Small intestine (tissue), 7 donors: ENCODE data around the gene NDUFS8. TPM values are rescaled to one million over a fixed set of nuclear protein-coding genes. Genes with fewer than 3 reads are reported as not detected.
"Not testable (repeated sequence)": the region's sequence is repeated elsewhere in the genome, so short reads cannot be mapped to it uniquely, and the experiment has no call there.

Experiments used
- DNase-seq, 2 donors: peaks; one replicate each; pipeline versions ENCODE4 v3.0.0 to v3.0.0-alpha.2; 2013
- FAIRE-seq: peaks from 2 replicates; lab custom pipeline; 2012; peaks lifted over from hg19 to GRCh38; lab: Jason Lieb, UNC
- H3K27ac ChIP-seq, 3 donors: one replicate each; pipeline ENCODE4 v1.5.1; 2013; ENCODE audit warnings: low read length in 2 of 3, mild to moderate bottlenecking in 2 of 3, control low read depth in 1 of 3, inconsistent platforms in 1 of 3, low read depth in 1 of 3, moderate library complexity in 1 of 3
- H3K27me3 ChIP-seq, 3 donors: one replicate each; pipeline ENCODE4 v1.6.1; 2013; ENCODE audit warnings: low read length in 3 of 3, inconsistent platforms in 1 of 3; ENCODE audit not compliant: control insufficient read depth in 3 of 3, insufficient read depth in 3 of 3
- H3K36me3 ChIP-seq, 3 donors: one replicate each; pipeline ENCODE4 v1.6.1; 2013; ENCODE audit warnings: low read length in 3 of 3, inconsistent platforms in 1 of 3, low read depth in 1 of 3, mild to moderate bottlenecking in 1 of 3, moderate library complexity in 1 of 3; ENCODE audit not compliant: control insufficient read depth in 3 of 3, insufficient read depth in 2 of 3
- H3K4me1 ChIP-seq, 3 donors: one replicate each; pipeline ENCODE4 v1.6.1; 2013; ENCODE audit warnings: low read length in 2 of 3, inconsistent platforms in 1 of 3, low read depth in 1 of 3, mild to moderate bottlenecking in 1 of 3, moderate library complexity in 1 of 3; ENCODE audit not compliant: control insufficient read depth in 3 of 3, insufficient read depth in 2 of 3
- H3K4me3 ChIP-seq, 3 donors: one replicate each; pipeline ENCODE4 v1.5.1; 2013; ENCODE audit warnings: low read length in 3 of 3, control low read depth in 1 of 3, inconsistent platforms in 1 of 3, low read depth in 1 of 3, mild to moderate bottlenecking in 1 of 3, moderate library complexity in 1 of 3
- H3K9me3 ChIP-seq, 2 donors: one replicate each; pipeline ENCODE4 v1.6.1; 2013; ENCODE audit warnings: low read depth in 1 of 2, low read length in 1 of 2; ENCODE audit not compliant: control insufficient read depth in 2 of 2, insufficient read depth in 1 of 2
- WGBS, 3 donors: extraction: QIAGEN DNeasy Blood & Tissue Kit; methylation state at CpG; one replicate each; pipeline ENCODE4 v1.1.7; 2013; 5-methylcytosine and 5-hydroxymethylcytosine counted together
- polyA plus RNA-seq, 4 donors: library from polyadenylated mRNA; stranded (reverse) in 3 of 4; unstranded in 1 of 4; fragments of 200-250 nt in 3 of 4; fragments of 120-200 nt in 1 of 4; gene quantifications; one replicate each; pipeline versions ENCODE4 v1.2.1 to v1.2.3, GENCODE V29; 2013
- donor health status: healthy with polysubstance abuse.
- donor health status: control.
- donor health status: control.
- donor health status: Bipolar disorder and iron deficiency.
- donor health status: healthy.

Gene NDUFS8
- polyA plus RNA-seq, 4 donors: 71.4 to 290 (median 203) TPM

DNA sequence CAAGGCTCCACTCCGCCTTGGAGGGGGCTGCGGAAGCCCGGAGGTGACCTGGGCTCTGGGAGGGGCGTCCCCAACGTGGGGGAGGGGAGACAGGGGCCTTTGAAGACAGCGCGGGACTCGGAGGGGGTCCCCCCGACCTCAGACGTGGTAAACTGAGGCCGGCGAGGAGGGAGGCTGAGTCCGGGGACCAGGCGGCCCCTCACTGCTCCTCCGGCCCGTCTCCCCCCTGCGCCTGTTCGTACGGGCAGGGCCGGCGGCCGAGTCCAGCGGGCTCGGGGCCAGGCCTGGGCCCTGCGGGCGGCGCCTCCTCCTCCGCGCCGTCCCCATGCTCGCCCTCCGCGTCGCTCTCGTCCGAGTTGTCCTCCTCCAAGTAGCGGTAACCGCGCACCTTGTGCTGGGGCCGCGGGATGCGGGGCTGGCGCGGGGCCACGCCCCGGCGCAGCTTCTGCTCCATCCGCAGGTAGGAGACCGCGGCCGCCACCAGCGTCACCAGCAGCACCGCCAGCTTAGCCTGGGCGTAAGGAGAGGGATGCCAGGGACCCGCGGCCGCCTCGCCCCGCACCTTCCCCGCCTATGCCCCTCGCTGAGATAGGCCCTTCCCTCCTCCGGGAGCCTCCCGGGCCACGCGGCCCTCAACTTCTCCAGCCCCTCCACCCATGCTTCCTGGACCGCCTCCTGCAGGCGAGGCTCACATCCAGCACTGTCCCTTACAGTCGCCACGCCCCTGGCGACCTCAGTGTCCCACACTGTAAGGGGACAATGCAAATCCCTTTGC is 38.9 kb upstream of the NDUFS8 start:
- WGBS, 3 donors: 43 to 65% (median 64%) methylated on average over 27 to 70 of the region's 70 CpGs
- not testable (repeated sequence) for FAIRE-seq, H3K9me3 ChIP-seq, H3K27me3 ChIP-seq, H3K36me3 ChIP-seq, H3K27ac ChIP-seq
- peak in 1 of 2 donors; percentile 2 for DNase-seq
- peak overlapping the region in 1 of 3 donors; percentile 15 for H3K4me3 ChIP-seq
- peaks cover 0 to 13% (median 4%) of the 10 kb centered on the region in 3 donors for H3K4me1 ChIP-seq

DNA sequence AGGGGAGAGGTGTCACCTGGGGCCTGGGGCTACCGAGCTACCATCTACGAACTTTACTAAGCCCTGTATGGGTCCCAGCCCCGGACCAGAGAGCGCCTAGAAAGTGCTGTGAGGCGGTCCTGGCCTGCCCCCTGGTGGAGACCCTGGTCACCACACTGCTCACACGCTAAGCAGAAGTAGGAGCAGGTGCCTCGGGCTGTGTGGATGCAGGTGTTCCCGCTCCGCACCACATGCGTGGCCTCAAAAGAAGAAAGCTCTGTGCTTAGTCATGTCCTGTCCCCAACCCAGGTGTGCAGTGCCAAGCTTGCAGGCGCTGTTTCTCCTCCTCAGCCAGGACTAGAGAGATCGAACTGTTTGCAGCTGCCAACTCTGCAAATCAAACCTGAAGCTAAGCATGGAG is 36.7 kb upstream of the NDUFS8 start:
- not testable (repeated sequence) for H3K4me3 ChIP-seq, FAIRE-seq, H3K9me3 ChIP-seq, H3K27me3 ChIP-seq, H3K27ac ChIP-seq
- 5 to 24% (median 13%) methylated on average over 12 of the region's 12 CpGs for WGBS, 3 donors
- peaks cover 0 to 21% (median 9%) of the 10 kb centered on the region in 3 donors for H3K4me1 ChIP-seq
- H3K36me3 ChIP-seq: peaks cover 0 to 18% (median 0%) of the 10 kb centered on the region in 3 donors
- peak; percentile 46 to 51 for DNase-seq

DNA sequence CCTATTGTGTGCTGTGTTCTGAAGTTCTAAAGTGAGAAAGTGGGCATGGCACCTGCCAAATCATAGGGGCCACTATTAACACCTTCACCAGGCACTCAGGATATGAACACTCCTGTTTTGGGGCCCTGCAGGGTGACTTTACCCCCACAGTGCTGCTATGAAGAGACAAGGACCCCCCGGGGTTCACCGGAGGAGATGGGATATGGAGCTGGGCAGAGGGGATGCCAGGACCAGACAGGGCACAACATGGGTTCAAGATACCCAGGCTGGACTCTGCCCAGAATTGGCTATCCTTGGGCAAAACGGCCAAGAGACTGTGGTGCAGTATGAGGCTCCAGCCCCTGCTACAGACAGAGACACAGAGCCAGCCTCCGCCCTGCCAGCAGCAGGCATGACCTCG is 36.1 kb upstream of the NDUFS8 start:
- 86 to 91% (median 87%) methylated on average over 5 of the region's 5 CpGs for WGBS, 3 donors
- Histone ChIP-seq H3K36me3 (peaks cover 0 to 23% (median 0%) of the 10 kb centered on the region in 3 donors), H3K4me1 (peaks cover 0 to 21% (median 9%) of the 10 kb centered on the region in 3 donors)
- H3K27me3 ChIP-seq, H3K27ac ChIP-seq, FAIRE-seq, DNase-seq, H3K4me3 ChIP-seq, H3K9me3 ChIP-seq: not testable (repeated sequence)

DNA sequence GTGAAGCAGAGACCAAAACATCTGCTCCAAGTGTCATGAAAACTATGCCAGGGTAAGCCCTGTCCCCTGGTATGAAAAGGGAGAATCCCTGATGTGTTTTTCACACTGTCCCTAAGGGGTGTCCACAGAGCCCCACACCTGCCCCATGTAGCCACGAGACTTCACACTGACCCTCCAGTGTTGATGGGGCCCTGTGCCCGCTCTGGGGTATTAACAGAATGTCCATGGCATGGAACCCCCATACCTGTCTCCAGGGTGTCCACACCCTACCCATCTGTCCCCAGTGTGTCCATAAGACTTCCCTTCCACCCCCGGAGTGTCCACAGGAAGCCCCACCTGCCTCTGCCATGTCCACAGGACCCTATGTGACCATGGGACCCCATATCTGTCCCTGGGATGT is 35.4 kb upstream of the NDUFS8 start:
- not testable (repeated sequence) for FAIRE-seq, DNase-seq, H3K9me3 ChIP-seq, H3K4me3 ChIP-seq, H3K27me3 ChIP-seq, H3K27ac ChIP-seq
- WGBS, 3 donors: 93 to 100% (median 94%) methylated on average over 3 of the region's 3 CpGs
- H3K4me1 ChIP-seq: peaks cover 0 to 21% (median 9%) of the 10 kb centered on the region in 3 donors
- peaks cover 0 to 25% (median 0%) of the 10 kb centered on the region in 3 donors for H3K36me3 ChIP-seq

- H3K27me3 ChIP-seq, FAIRE-seq, H3K9me3 ChIP-seq, H3K4me3 ChIP-seq, H3K27ac ChIP-seq, DNase-seq: not testable (repeated sequence)
- Histone ChIP-seq H3K36me3 (peaks cover 0 to 26% (median 0%) of the 10 kb centered on the region in 3 donors), H3K4me1 (peaks cover 0 to 21% (median 9%) of the 10 kb centered on the region in 3 donors)
- WGBS, 3 donors: 52 to 74% (median 70%) methylated on average over 10 to 14 of the region's 14 CpGs
These were observed 34.9 kb upstream of the NDUFS8 start for GRCh38 chr11:67995579-67995978.

GRCh38 chr11:67996051-67996450 is 34.4 kb upstream of the NDUFS8 start:
- H3K4me1 ChIP-seq: peaks cover 0 to 17% (median 9%) of the 10 kb centered on the region in 3 donors
- H3K27me3 ChIP-seq: peaks cover 0 to under 1% (median 0%) of the 10 kb centered on the region in 3 donors
- no peak overlapping the region for H3K4me3 ChIP-seq
- FAIRE-seq (no peak), DNase-seq (peak in 1 of 2 donors; percentile 62)
- no peaks in the 10 kb centered on the region for H3K9me3 ChIP-seq
- H3K36me3 ChIP-seq: peaks cover 0 to 28% (median 0%) of the 10 kb centered on the region in 3 donors
- no peak overlapping the region for H3K27ac ChIP-seq
- 57 to 83% (median 78%) methylated on average over 6 to 13 of the region's 13 CpGs for WGBS, 3 donors

DNA sequence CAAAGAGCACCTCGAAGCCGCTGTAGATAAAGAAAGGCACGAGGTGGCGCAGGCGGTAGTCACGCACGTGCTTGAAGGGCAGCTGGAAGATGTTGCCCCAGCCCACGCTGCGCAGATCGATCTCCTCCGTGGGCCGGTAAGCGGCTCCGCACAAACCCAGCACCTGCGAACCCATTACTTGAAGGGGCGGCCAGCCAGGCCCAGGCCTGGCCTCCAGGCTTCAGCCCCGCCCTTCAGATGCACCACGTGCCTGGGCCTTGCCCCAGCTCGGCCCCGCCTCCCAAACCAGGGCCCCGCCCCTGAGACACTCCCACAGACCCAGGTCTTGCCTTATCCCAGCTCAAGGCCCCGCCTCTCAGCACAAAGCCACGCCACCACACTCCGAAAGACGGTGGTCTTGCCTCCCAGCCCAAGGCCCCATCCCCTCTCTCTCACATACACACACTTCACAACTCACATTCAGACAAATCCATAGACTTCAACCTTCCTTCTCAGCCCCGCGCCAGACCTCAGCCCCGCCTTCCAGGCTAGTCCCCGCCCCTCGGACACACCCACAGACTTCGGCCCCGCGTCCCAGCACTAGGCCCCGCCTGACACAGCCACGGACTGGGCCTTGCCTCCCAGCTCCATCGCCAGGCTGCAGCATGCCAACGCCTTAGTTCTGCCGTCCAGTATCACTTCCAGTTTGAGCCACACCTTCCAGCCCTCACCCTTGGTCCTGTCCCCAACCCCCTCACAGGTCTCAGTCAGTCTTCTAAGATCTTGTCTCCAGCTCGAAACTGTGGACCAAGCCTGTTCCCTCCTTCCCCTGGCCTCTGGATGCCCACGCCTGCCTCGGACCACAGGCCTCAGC is 33.6 kb upstream of the NDUFS8 start:
- Histone ChIP-seq H3K4me1 (peaks cover 0 to 16% (median 9%) of the 10 kb centered on the region in 3 donors), H3K36me3 (peaks cover 0 to 30% (median 0%) of the 10 kb centered on the region in 3 donors), H3K27me3 (no peaks in the 10 kb centered on the region), H3K9me3 (no peaks in the 10 kb centered on the region), H3K4me3 (peak overlapping the region in 1 of 3 donors; percentile 41), H3K27ac (peak overlapping the region; percentile 77 to 94 (median 89))
- no peak for FAIRE-seq
- DNase-seq: peak; percentile 91 to 96
- 47 to 59% (median 49%) methylated on average over 37 to 41 of the region's 41 CpGs for WGBS, 3 donors

GRCh38 chr11:67997475-67997921 is 33.0 kb upstream of the NDUFS8 start:
- peak overlapping the region; percentile 77 to 94 (median 89) for H3K27ac ChIP-seq
- FAIRE-seq: no peak
- H3K36me3 ChIP-seq: peaks cover 0 to 30% (median 0%) of the 10 kb centered on the region in 3 donors
- no peaks in the 10 kb centered on the region for H3K27me3 ChIP-seq
- 62 to 85% (median 62%) methylated on average over 28 to 29 of the region's 29 CpGs for WGBS, 3 donors
- H3K4me3 ChIP-seq: no peak overlapping the region
- H3K9me3 ChIP-seq: no peaks in the 10 kb centered on the region
- DNase-seq: peak in 1 of 2 donors; percentile 47
- peaks cover 0 to 20% (median 9%) of the 10 kb centered on the region in 3 donors for H3K4me1 ChIP-seq
